BE2C (cell line): ENCODE data around the gene AKAP13.

Experiments used
- DNase-seq: peaks from one replicate; pipeline ENCODE4 v3.0.0-alpha.2; 2020
- H3K27me3 ChIP-seq: fragments of 250-450 bp; sonication (Bioruptor Pico); 2 replicates; pipeline ENCODE4 v1.5.1; 2020; ENCODE audit warnings: mild to moderate bottlenecking
- H3K36me3 ChIP-seq: fragments of 250-450 bp; sonication (Bioruptor Pico); 2 replicates; pipeline ENCODE4 v1.5.1; 2020; ENCODE audit warnings: mild to moderate bottlenecking
- H3K4me1 ChIP-seq: fragments of 250-450 bp; sonication (Bioruptor Pico); 2 replicates; pipeline ENCODE4 v1.5.1; 2020
- H3K4me3 ChIP-seq: 2 replicates; pipeline ENCODE4 v1.5.1; 2011; ENCODE audit warnings: low read depth, low read length
- H3K9me3 ChIP-seq: fragments of 250-450 bp; sonication (Bioruptor Pico); 2 replicates; pipeline ENCODE4 v1.5.1; 2020
- TF ChIP-seq, protein P1 (sequence below): IDR thresholded peaks from 2 replicates; pipeline ENCODE4 v1.5.1; 2012; ENCODE audit warnings: mild to moderate bottlenecking, low read depth, low read length

The AKAP13 gene

DNA sequence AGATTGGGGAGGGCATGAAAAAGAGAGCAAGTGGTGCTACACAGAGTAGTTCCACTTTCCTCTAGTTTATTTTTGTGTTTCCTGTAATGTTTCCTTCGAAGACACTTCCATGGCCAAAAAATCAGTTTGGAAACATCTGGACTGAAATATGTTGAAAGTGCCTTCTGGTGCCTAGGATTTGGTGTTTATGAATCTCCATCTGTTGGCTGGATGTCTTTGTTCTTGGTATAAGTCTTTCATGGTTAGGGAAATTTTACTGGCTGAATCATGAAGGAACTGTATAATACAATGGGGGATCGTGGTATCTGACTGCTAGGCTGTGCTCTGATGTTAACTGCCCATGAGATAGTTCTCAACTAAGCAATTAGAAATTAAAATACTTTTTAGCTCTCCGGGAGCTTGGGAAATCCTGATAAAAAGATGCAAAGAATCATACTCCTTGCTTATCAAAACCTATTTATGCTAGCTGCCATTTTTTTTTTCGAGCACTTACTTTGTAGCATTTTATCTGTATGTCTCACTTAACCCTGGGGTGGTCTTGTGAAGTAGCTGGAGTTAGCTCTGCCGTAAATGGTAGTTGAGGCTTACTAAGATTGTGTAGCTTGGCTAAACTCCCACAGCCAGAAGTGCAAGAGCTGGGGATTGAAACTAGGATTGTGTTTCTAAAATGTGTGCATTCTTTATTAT lies 21.9 kb downstream of the AKAP13 start:
- TF ChIP-seq, protein P1, sequence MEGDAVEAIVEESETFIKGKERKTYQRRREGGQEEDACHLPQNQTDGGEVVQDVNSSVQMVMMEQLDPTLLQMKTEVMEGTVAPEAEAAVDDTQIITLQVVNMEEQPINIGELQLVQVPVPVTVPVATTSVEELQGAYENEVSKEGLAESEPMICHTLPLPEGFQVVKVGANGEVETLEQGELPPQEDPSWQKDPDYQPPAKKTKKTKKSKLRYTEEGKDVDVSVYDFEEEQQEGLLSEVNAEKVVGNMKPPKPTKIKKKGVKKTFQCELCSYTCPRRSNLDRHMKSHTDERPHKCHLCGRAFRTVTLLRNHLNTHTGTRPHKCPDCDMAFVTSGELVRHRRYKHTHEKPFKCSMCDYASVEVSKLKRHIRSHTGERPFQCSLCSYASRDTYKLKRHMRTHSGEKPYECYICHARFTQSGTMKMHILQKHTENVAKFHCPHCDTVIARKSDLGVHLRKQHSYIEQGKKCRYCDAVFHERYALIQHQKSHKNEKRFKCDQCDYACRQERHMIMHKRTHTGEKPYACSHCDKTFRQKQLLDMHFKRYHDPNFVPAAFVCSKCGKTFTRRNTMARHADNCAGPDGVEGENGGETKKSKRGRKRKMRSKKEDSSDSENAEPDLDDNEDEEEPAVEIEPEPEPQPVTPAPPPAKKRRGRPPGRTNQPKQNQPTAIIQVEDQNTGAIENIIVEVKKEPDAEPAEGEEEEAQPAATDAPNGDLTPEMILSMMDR, result no peak
- no peaks in the 10 kb centered on the region for H3K27me3 ChIP-seq
- no peak overlapping the region for H3K4me3 ChIP-seq
- no peak for DNase-seq
- H3K9me3 ChIP-seq, result no peaks in the 10 kb centered on the region
- H3K36me3 ChIP-seq, result no peaks in the 10 kb centered on the region
- peaks cover 12% of the 10 kb centered on the region for H3K4me1 ChIP-seq

DNA sequence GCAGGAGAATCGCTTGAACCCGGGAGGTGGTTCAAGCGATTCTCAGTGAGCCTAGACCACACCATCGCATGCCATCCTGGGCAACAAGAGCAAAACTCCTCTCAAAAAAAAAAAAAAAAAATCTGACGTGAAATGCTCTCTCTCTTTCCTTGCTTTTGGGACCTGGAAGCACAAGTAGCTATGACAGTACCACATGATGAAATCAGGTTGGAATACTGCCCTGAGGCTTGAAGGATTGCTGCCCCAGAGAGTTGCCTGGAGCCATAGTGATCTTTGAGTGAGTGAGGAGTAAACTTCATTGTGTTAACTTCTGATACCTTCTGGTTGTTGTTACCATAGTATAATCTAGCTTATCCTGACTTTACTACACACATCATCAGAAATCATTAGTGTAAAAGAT lies 23.3 kb downstream of the AKAP13 start:
- no peak overlapping the region for H3K4me3 ChIP-seq
- TF ChIP-seq, protein P1, result no peak
- no peaks in the 10 kb centered on the region for H3K27me3 ChIP-seq
- H3K9me3 ChIP-seq, result no peaks in the 10 kb centered on the region
- DNase-seq, result no peak
- H3K4me1 ChIP-seq, result peaks cover 12% of the 10 kb centered on the region
- no peaks in the 10 kb centered on the region for H3K36me3 ChIP-seq

DNA sequence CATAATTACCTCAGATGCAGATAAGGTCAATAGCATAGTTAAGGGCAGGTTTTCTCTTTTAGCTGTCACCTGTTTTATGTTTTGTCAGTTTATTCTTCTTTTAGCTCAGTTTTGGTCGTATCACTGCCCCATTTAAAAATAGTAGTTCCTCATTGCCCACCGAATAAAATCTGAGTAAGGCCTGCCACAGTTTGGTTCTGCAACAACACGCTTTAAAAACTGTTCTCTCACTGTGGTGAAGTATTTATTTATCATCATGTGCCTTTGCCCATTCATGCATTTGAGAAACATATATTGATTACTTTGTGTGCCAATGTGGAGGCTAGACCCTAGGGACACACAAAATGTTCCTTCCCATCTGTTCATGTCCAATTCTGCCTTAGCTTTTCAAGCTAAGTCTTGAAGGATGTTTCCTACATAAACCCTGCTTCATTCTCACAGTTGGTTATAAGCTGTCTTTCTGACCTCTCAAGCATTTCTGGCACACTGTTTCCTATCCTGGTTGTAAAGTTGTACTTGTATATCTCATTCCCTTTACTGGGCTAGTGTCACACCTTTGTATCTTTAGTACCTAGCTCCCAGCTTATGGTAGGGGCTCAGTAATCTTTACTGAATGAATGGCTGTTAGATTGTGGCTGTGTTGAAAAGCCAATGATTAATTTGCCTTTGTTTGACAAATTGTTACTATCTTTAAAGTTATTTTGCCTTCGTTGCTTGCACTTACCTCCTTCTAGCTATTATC lies 23.9 kb downstream of the AKAP13 start:
- H3K4me1 ChIP-seq, result peaks cover 12% of the 10 kb centered on the region
- H3K4me3 ChIP-seq, result no peak overlapping the region

DNA sequence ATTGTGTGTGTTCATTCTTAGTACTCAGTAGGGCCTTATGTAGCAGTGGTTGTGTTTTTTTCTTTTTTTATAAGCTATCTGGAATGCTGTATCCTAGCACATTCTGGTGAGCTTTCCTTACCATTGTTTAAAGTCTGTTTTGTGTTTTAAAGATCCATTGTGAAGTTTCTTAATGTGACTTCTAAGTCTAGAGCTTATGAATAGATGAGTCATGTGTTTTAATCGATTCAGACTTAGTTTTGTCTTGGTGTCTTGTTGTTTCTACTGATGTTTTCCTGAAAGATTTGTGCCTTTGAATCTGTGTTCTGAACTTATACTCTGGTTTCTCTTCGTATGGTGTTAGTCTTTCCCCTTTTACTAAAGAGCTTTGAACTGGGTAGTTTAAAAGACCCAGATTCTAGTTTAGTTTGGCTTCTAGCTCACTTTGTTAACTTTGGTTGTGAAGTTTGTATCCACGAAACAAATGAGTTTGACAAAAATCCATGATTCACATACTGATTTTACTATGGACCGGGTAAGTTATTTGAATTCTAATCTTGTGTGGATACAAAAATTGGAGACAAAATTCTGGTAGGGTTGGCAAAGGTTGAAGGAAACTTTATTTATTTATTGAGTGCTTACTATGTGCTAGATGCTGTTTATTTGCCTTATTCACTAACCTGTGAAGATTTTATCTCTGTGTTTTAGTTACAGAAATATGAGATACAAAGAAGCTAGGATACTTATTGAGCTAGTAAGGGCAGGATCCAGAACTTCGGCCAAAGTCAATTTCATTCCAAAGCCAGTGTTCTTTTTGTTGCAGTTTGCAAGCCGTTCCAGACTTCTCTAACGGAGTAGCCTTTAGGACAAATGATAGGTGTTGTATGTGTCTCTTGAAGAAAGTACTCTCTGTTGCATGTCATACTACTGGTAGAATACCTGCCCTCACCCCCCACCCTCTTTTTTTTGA lies 24.8 kb downstream of the AKAP13 start:
- TF ChIP-seq, protein P1, result no peak
- H3K4me3 ChIP-seq, result no peak overlapping the region
- no peaks in the 10 kb centered on the region for H3K36me3 ChIP-seq
- H3K4me1 ChIP-seq, result peaks cover 12% of the 10 kb centered on the region
- no peaks in the 10 kb centered on the region for H3K9me3 ChIP-seq
- H3K27me3 ChIP-seq, result no peaks in the 10 kb centered on the region
- DNase-seq, result no peak

More for the DNA sequence above, 23.9 kb downstream of the AKAP13 start:
- H3K36me3 ChIP-seq, result no peaks in the 10 kb centered on the region
- TF ChIP-seq, protein P1, result no peak
- no peaks in the 10 kb centered on the region for H3K27me3 ChIP-seq
- no peak for DNase-seq
- H3K9me3 ChIP-seq, result no peaks in the 10 kb centered on the region

DNA sequence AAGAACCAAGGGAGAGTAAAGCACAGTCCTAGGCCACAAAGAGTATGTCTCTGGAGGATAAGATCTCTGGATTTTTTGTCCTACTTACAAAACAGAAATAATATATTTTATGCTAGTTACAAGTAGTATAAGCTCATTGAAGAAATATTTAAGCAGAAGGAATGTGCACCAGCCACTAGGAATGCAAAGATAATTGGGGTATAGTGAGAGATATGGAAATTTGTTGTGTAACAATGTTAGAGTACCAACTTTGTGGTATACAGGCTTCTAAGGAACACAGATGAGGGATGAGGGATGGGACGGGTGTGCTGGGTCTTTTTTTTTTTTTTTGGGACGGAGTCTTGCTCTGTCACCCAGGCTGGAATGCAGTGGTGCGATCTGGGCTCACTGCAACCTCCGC lies 26.5 kb downstream of the AKAP13 start:
- Histone ChIP-seq H3K4me3 (no peak overlapping the region), H3K27me3 (no peaks in the 10 kb centered on the region), H3K4me1 (peaks cover 11% of the 10 kb centered on the region), H3K36me3 (no peaks in the 10 kb centered on the region), H3K9me3 (no peaks in the 10 kb centered on the region)
- TF ChIP-seq, protein P1, result no peak
- DNase-seq, result no peak
